ENCODE results near the gene PRKCA.
"Not testable (repeated sequence)": the region's sequence is repeated elsewhere in the genome, so short reads cannot be mapped to it uniquely, and the experiment has no call there.

PRKCA gene

DNA sequence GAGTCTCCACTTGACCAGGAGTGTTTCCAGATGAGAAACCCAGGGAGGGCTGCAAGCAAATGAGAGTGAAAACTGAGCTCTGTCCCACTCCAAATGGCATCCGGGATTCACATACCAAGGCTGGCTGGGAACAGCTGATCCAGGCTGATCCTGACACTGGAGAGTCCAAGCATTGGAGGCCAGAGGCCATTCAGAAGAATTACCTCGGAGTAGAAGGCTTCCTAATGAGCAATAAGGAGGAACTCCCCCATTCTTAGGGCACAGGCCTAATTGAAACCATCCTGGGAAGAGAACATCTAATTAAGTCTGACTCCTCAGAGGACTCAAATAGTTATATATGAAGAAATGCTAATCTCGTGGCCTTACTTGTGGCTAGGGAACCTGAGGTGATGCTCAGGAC is 142.8 kb downstream of the PRKCA start:
- no peaks in the 10 kb centered on the region for H3K27me3 ChIP-seq (ENCODE audit: control insufficient read depth, insufficient read depth, low read length)
- H3K36me3 ChIP-seq (ENCODE audit: control insufficient read depth, insufficient read depth, low read length) = no peaks in the 10 kb centered on the region
- H3K9me3 ChIP-seq (ENCODE audit: control insufficient read depth, low read length) = no peaks in the 10 kb centered on the region
- peaks cover 26% of the 10 kb centered on the region for H3K4me1 ChIP-seq (ENCODE audit: control insufficient read depth, insufficient read depth, low read length)
- H3K9ac ChIP-seq (ENCODE audit: low read length) = no peak overlapping the region
- H3K4me3 ChIP-seq (ENCODE audit: low read length) = no peak overlapping the region

DNA sequence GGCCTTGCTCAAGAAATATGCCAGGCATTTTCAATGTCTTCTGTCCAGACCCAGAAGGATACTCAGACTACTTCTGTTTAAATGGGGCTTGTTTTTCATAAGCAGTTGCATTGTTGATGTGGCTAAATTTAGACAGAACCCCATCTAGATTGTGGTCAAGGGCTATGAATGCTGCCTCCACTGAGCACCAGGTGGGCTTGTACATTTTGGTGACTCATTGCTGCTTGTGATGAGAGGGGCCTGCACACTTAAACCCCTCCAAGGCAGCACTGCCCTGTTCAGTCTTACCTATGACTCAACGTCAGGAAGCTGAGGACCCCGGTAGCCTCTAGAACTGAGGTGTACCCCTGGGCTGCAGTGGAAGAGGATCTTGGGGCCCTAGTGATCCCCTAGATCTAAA is 144.0 kb downstream of the PRKCA start:
- H3K27me3 ChIP-seq (ENCODE audit: control insufficient read depth, insufficient read depth, low read length) = no peaks in the 10 kb centered on the region
- H3K4me3 ChIP-seq (ENCODE audit: low read length) = no peak overlapping the region
- no peaks in the 10 kb centered on the region for H3K36me3 ChIP-seq (ENCODE audit: control insufficient read depth, insufficient read depth, low read length)
- no peak overlapping the region for H3K9ac ChIP-seq (ENCODE audit: low read length)
- H3K4me1 ChIP-seq (ENCODE audit: control insufficient read depth, insufficient read depth, low read length) = peaks cover 34% of the 10 kb centered on the region
- no peaks in the 10 kb centered on the region for H3K9me3 ChIP-seq (ENCODE audit: control insufficient read depth, low read length)

DNA sequence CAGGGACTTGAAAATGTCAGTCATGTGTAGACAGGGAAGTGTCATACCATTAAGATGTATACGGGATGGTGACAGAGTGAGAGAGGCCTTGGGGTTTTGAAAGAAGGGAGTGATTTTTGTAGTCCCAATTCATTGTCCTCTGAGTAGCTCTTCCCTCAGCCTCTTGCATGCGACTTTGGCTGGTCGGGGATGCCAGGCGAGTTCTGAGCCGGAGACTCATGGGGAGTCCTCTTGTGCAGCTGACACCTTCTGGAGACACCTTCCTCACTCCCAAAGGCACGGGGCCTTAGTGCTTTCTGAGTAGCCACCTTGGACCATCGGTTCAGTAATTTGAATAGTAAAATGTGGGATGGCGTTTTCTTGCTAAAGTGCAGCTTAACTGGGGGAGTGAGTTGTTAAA is 144.7 kb downstream of the PRKCA start:
- H3K4me1 ChIP-seq (ENCODE audit: control insufficient read depth, insufficient read depth, low read length) = peaks cover 39% of the 10 kb centered on the region
- H3K36me3 ChIP-seq (ENCODE audit: control insufficient read depth, insufficient read depth, low read length) = no peaks in the 10 kb centered on the region
- H3K9me3 ChIP-seq (ENCODE audit: control insufficient read depth, low read length) = no peaks in the 10 kb centered on the region
- H3K4me3 ChIP-seq (ENCODE audit: low read length) = no peak overlapping the region
- H3K9ac ChIP-seq (ENCODE audit: low read length) = no peak overlapping the region
- H3K27me3 ChIP-seq (ENCODE audit: control insufficient read depth, insufficient read depth, low read length) = no peaks in the 10 kb centered on the region

GRCh38 chr17:66448026-66448639 is 145.7 kb downstream of the PRKCA start:
- Histone ChIP-seq H3K4me1 (ENCODE audit: control insufficient read depth, insufficient read depth, low read length) (peaks cover 41% of the 10 kb centered on the region), H3K9me3 (ENCODE audit: control insufficient read depth, low read length) (no peaks in the 10 kb centered on the region), H3K27me3 (ENCODE audit: control insufficient read depth, insufficient read depth, low read length) (no peaks in the 10 kb centered on the region), H3K9ac (ENCODE audit: low read length) (peak overlapping the region; percentile 5), H3K4me3 (ENCODE audit: low read length) (no peak overlapping the region), H3K36me3 (ENCODE audit: control insufficient read depth, insufficient read depth, low read length) (no peaks in the 10 kb centered on the region)

DNA sequence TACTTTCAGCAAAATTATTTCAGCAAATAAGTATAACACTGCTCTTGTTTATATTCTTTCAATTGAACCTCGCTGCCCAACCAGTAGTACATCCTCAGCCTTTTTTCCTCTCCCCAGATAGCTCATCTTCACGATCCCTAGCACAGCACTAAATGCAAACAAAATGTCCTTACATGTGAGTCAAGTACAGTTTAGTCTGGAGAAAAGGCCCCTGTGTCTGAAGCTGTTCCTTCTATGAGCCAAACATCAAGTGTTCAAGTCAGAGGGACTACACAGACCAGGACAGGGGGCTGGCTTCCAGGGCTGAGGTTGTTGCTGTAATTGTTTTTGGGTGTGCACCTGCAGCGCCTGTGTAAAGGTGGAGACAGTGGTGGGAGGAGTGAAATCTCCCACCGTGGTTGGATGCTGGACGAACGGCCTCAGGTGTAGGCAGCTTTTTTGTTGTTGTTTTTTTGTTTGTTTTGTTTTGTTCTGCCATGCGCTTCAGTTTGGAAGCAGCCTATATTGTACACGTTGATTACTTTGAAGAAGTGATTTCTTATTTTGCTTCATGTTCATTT is 147.1 kb downstream of the PRKCA start:
- no peak overlapping the region for H3K9ac ChIP-seq (ENCODE audit: low read length)
- no peak overlapping the region for H3K4me3 ChIP-seq (ENCODE audit: low read length)
- H3K27me3 ChIP-seq (ENCODE audit: control insufficient read depth, insufficient read depth, low read length) = no peaks in the 10 kb centered on the region
- H3K36me3 ChIP-seq (ENCODE audit: control insufficient read depth, insufficient read depth, low read length) = no peaks in the 10 kb centered on the region
- no peaks in the 10 kb centered on the region for H3K9me3 ChIP-seq (ENCODE audit: control insufficient read depth, low read length)
- peaks cover 41% of the 10 kb centered on the region for H3K4me1 ChIP-seq (ENCODE audit: control insufficient read depth, insufficient read depth, low read length)

DNA sequence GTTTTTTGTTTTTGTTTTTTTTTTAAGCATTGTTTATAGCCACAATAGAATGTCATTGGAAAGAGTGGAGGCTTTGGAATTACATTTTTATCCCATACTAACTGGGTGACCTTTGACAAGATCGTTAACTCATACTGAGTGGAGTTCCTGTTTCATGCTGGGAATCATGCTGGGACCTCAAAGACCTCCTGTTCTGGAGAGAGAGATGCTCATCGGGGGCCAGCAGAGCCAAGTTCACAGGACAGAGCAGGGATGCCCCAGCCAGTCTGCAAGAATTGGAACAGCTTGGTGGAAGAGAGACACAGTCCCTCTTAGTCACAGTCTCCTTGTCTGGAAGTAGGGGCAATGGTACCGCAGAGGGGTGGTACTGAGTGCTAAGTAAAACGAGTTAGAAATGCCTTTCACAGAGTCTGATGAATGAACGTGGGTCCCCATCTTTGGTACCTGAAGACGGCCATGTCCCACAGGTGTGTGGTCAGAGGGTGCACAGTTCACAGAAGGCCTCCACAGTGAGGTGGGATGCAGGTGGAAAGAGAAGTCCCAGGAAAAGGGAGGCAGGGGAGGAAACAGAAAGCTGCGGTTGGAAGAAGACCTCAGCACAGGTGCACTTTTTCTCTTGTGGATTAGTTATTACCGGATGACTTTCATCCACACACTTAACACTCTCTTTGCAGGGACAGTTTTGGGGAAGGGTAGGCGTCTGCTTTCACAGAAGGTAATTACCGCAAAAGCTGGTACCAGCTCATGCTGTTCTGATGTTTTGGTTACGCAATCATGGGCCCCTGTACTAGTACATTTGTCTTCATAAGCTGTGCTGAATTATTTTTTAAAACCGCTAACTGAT is 147.8 kb downstream of the PRKCA start:
- Histone ChIP-seq H3K9me3 (ENCODE audit: control insufficient read depth, low read length) (no peaks in the 10 kb centered on the region), H3K36me3 (ENCODE audit: control insufficient read depth, insufficient read depth, low read length) (no peaks in the 10 kb centered on the region), H3K4me1 (ENCODE audit: control insufficient read depth, insufficient read depth, low read length) (peaks cover 41% of the 10 kb centered on the region), H3K4me3 (ENCODE audit: low read length) (no peak overlapping the region), H3K27me3 (ENCODE audit: control insufficient read depth, insufficient read depth, low read length) (no peaks in the 10 kb centered on the region), H3K9ac (ENCODE audit: low read length) (no peak overlapping the region)

DNA sequence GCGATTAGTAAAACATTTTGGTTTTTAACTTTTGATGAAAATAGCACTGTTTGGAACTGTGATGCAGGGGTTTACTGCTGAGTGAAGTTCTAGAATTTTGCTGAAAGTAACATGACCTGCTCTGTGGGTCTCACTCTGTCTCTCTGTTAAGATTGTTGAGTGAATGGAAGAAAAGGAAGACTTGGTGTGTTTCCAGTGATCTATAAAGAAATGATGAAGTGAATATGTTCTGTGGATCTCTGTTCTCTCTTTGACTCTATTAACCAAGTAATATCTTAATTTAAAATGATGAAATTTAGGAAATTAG is 148.4 kb downstream of the PRKCA start:
- Histone ChIP-seq H3K9ac (ENCODE audit: low read length) (no peak overlapping the region), H3K36me3 (ENCODE audit: control insufficient read depth, insufficient read depth, low read length) (no peaks in the 10 kb centered on the region), H3K4me3 (ENCODE audit: low read length) (no peak overlapping the region), H3K9me3 (ENCODE audit: control insufficient read depth, low read length) (no peaks in the 10 kb centered on the region), H3K4me1 (ENCODE audit: control insufficient read depth, insufficient read depth, low read length) (peaks cover 41% of the 10 kb centered on the region), H3K27me3 (ENCODE audit: control insufficient read depth, insufficient read depth, low read length) (no peaks in the 10 kb centered on the region)

DNA sequence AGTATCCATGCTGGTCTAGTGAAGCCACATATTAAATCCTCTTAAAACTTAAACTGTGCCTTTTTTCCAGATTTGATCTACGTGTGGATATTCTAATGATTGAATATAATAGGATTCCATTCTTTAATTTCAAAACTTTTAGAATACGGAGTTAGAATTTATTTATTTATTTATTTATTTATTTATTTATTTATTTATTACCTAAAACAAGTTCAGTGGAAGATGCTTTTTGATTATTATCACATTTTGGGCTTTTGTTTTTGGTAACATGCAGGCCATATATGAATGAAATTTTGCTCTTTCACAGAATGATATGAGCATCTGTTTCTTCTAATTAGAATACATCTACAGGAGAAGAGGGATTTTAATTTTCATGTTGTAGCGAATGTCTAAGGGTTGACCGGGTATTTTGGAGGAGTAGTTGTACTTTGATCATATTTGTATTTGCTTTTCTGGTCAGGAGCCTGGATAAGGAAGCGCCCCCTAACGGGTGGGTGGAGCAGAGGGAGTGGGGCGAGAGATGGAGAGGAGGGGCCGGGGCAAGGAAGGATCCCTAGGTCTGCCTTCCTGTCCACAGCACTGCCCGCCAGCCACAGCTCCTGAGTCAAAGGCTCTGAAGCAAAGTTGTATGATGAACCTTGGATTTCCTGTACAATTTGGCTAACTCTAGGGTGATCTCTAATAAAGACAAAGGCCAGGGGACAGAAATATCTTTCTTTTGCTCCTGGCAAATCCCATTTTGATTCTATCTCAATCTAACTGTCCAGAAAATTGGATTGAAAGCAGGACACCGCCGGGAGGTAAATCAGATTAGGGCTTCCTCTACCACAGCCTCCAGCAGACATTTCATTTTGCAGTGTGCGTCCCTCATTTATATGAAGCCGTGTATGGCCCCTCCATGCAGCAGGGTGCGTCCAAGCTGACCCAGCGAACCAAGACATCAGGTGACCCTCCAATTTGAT is 149.1 kb downstream of the PRKCA start:
- Histone ChIP-seq H3K4me3 (ENCODE audit: low read length) (no peak overlapping the region), H3K9me3 (ENCODE audit: control insufficient read depth, low read length) (no peaks in the 10 kb centered on the region), H3K9ac (ENCODE audit: low read length) (no peak overlapping the region), H3K36me3 (ENCODE audit: control insufficient read depth, insufficient read depth, low read length) (no peaks in the 10 kb centered on the region), H3K27me3 (ENCODE audit: control insufficient read depth, insufficient read depth, low read length) (no peaks in the 10 kb centered on the region), H3K4me1 (ENCODE audit: control insufficient read depth, insufficient read depth, low read length) (peaks cover 41% of the 10 kb centered on the region)

GRCh38 chr17:66455060-66455459 is 152.6 kb downstream of the PRKCA start:
- peaks cover 23% of the 10 kb centered on the region for H3K4me1 ChIP-seq (ENCODE audit: control insufficient read depth, insufficient read depth, low read length)
- H3K36me3 ChIP-seq (ENCODE audit: control insufficient read depth, insufficient read depth, low read length) = no peaks in the 10 kb centered on the region
- H3K27me3 ChIP-seq (ENCODE audit: control insufficient read depth, insufficient read depth, low read length) = no peaks in the 10 kb centered on the region
- no peaks in the 10 kb centered on the region for H3K9me3 ChIP-seq (ENCODE audit: control insufficient read depth, low read length)
- H3K4me3 ChIP-seq (ENCODE audit: low read length) = no peak overlapping the region
- no peak overlapping the region for H3K9ac ChIP-seq (ENCODE audit: low read length)

DNA sequence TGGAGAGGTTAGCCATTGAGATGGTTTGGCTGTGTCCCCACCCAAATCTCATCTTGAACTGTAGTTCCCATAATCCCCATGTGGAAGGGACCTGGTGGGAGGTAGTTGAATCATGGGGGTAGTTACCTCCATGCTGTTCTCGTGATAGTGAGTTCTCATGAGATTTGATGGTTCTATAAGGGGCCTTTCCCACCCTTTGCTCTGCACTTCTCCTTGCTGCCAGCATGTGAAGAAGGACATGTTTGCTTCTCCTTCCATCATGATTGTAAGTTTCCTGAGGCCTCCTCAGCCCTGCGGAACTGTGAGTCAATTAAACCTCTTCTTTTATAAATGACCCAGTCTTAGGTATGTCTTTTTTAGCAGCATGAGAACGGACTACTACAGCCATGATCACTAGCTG is 155.1 kb downstream of the PRKCA start:
- peaks cover 25% of the 10 kb centered on the region for H3K4me1 ChIP-seq (ENCODE audit: control insufficient read depth, insufficient read depth, low read length)
- H3K9me3 ChIP-seq (ENCODE audit: control insufficient read depth, low read length); H3K9ac ChIP-seq (ENCODE audit: low read length); H3K4me3 ChIP-seq (ENCODE audit: low read length); H3K27me3 ChIP-seq (ENCODE audit: control insufficient read depth, insufficient read depth, low read length); H3K36me3 ChIP-seq (ENCODE audit: control insufficient read depth, insufficient read depth, low read length): not testable (repeated sequence)

DNA sequence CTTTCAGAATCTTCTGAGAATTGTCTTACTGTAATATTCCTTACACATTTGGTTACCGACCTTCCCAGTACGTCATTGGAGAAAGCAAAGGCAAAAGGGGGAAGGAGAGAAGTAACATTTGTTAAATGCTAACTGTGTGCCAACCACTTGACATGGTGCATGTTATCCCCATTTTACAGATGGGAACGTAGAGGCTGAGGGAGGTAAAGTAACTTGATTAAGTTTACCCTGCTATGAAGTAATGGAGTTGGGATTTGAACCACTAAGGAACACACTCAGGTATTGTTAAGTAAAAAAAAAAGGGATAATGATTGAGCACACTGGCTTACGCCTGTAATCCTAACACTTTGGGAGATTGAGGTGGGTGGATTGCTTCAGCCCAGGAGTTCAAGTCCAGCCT is 156.4 kb downstream of the PRKCA start:
- no peaks in the 10 kb centered on the region for H3K9me3 ChIP-seq (ENCODE audit: control insufficient read depth, low read length)
- no peak overlapping the region for H3K9ac ChIP-seq (ENCODE audit: low read length)
- H3K4me1 ChIP-seq (ENCODE audit: control insufficient read depth, insufficient read depth, low read length) = peaks cover 31% of the 10 kb centered on the region
- H3K36me3 ChIP-seq (ENCODE audit: control insufficient read depth, insufficient read depth, low read length) = no peaks in the 10 kb centered on the region
- H3K27me3 ChIP-seq (ENCODE audit: control insufficient read depth, insufficient read depth, low read length) = no peaks in the 10 kb centered on the region
- no peak overlapping the region for H3K4me3 ChIP-seq (ENCODE audit: low read length)

All from mucosa of stomach (tissue), 1 donor.